Vagina (tissue), 2 donors: Measurements from ENCODE around the gene NR3C2.

Source experiments
- CTCF ChIP-seq, 3 experiments: fragments of 450-650 bp in 2 of 3; fragments of 200-600 bp in 1 of 3; sonication (generic) in 1 of 3; IDR thresholded peaks; one replicate each; pipeline ENCODE4 v1.5.1; 2017 to 2019; ENCODE audit warnings: antibody characterized with exemption in 3 of 3, mild to moderate bottlenecking in 2 of 3, moderate library complexity in 2 of 3
- POLR2AphosphoS5 ChIP-seq, 2 donors: sonication (generic); formaldehyde crosslinking; IDR thresholded peaks; one replicate each; pipeline ENCODE4 v1.9.0; 2017; ENCODE audit warnings: antibody characterized with exemption in 2 of 2, mild to moderate bottlenecking in 2 of 2, low read depth in 1 of 2; ENCODE audit not compliant: insufficient read depth in 1 of 2

- TF ChIP-seq CTCF (IDR thresholded peaks at IDR 0.05) (no peak), POLR2AphosphoS5 (IDR thresholded peaks at IDR 0.05; ENCODE audit: insufficient read depth in 1 of 2, low read depth in 1 of 2) (no peak)
Observed at GRCh38 chr4:148152868-148153625, 289.2 kb downstream of the NR3C2 start.
